ENCODE data around the gene BCKDK. TPM values are rescaled to one million over a fixed set of nuclear protein-coding genes. Genes with fewer than 3 reads are reported as not detected.
"Not testable (repeated sequence)": the region's sequence is repeated elsewhere in the genome, so short reads cannot be mapped to it uniquely, and the experiment has no call there.

BCKDK gene
- total RNA-seq, 2 donors from 2014 or later, result 18.3 to 61.0 TPM

DNA sequence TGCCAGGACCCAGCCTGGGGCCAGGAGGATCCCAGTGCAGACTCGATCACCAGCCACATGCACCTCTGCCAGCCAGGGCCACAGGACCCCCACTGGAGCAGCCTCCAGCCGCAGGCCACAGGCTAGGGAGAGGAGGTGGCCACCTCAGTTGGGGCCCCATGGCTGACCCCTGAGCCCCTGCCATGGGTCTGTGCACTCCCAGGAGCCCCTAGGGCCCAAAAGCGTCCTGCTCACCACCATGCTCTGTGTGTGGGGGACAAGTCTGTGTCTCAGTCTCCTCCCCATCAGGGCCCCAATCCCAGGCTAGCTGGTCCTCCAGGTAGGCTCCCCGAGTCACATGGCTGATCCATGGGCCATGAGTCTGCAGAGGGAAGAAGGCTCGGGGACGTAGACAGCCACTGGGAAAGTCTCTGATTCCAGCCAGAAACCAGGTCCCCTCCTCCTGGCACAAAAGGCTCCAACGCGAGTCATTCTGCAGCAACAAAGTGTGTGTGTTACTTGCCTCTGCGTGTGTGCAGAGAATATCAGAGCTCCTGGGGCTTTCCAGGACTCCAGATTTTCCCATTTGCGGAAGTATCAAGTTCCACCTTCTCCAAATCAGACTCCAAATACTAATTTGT is 33.4 kb downstream of the BCKDK start:
- no peaks in the 10 kb centered on the region for H3K9me3 Mint-ChIP-seq
- DNase-seq (ENCODE audit: low spot score in 2 of 2) (peak in 1 of 2 donors; percentile 19), ATAC-seq (peak in 1 of 2 donors; percentile 1)
- no peaks in the 10 kb centered on the region for H3K36me3 Mint-ChIP-seq
- peak overlapping the region; percentile 65 to 81 for H3K27ac Mint-ChIP-seq

- H3K27ac Mint-ChIP-seq, result peak overlapping the region; percentile 65 to 81
Observed at GRCh38 chr16:31142109-31143010, 34.2 kb downstream of the BCKDK start.

DNA sequence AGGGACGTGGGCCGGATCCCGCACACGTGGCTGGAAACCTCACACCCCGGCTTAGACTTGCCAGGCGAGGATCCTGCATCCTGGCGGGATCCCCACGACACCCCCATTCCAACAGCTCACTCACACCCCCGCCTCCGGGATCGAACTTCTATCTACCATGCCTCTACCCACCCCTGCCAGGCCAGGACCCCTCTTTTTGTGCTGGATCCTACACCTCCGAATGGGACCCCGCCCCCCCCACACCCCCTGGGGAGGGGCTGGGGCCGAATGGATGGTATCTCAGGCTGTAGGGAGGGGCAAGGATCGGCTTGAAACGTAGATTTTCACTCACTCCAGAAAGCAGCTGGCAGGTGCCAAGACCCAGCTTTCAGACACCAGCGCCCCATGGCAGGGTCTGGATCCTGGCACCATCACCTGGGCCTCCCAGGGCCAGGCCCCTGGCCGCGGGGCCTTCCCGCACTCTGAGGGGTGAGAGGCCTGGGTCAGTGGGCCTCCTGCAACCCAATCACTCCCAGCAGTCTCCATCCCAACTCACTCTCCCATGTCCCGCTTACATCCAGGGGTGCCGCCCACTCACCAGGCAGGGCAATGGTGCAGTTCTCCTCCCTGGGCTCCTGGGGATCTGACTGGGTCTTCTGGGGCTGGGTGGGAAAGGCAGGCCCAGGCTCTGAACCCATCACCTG is 35.0 kb downstream of the BCKDK start:
- Mint-ChIP-seq H3K9me3 (no peaks in the 10 kb centered on the region), H3K27ac (peak overlapping the region in 1 of 2 donors; percentile 79), H3K36me3 (no peaks in the 10 kb centered on the region)
- ATAC-seq (no peak), DNase-seq (ENCODE audit: low spot score in 2 of 2) (no peak)

More at GRCh38 chr16:31142109-31143010, 34.2 kb downstream of the BCKDK start:
- Mint-ChIP-seq H3K9me3 (no peaks in the 10 kb centered on the region), H3K36me3 (no peaks in the 10 kb centered on the region)
- peak; percentile 86 to 96 for ATAC-seq
- DNase-seq (ENCODE audit: low spot score in 2 of 2), result peak; percentile 98 to 99

DNA sequence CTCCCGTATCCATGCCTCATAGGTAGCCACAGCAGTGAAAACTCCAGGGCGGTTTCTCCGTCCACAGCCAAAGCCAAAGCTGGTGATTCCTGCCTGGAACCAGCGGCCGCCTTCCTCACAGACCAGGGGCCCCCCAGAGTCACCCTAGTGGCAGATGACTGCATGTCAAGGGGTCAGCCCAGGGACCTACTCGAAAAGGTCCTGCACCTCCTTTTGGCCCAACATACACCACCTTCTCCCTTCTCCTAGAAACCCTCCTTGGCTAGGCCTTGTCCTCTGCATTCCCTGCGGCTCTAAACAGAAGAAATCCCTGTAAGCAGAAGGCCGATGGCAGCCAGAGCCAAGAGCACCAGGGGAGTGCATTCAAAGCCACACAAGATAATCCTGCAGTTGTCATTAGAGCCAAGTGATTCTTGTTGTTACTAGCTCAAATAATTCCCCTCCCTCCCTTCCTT is 35.5 kb downstream of the BCKDK start:
- Mint-ChIP-seq H3K27ac (peak overlapping the region in 1 of 2 donors; percentile 79), H3K36me3 (no peaks in the 10 kb centered on the region), H3K9me3 (no peaks in the 10 kb centered on the region)
- ATAC-seq (no peak), DNase-seq (ENCODE audit: low spot score in 2 of 2) (no peak)

DNA sequence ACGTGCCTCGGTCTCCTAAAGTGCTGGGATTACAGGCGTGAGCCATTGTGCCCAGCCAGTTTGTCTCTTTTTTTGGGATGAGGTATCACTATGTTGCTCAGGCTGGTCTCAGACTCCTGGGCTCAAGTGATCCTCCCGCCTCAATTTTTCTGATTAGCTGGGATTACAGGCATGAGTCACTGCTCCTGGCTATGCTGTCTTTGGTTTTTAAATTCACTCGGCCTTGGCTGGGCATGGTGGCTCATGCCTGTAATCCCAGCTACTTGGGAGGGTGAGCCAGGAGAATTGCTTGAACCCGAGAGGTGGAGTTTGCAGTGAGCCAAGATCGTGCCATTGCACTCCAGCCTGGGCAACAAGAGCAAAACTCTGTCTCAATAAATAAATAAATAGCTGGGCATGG is 36.2 kb downstream of the BCKDK start:
- H3K9me3 Mint-ChIP-seq; ATAC-seq; H3K36me3 Mint-ChIP-seq; H3K27ac Mint-ChIP-seq; DNase-seq (ENCODE audit: low spot score in 2 of 2): not testable (repeated sequence)

- Mint-ChIP-seq H3K27ac (no peak overlapping the region), H3K9me3 (no peaks in the 10 kb centered on the region), H3K36me3 (no peaks in the 10 kb centered on the region)
- ATAC-seq (no peak), DNase-seq (ENCODE audit: low spot score in 2 of 2) (no peak)
Observed at GRCh38 chr16:31145398-31145990, 37.3 kb downstream of the BCKDK start.

DNA sequence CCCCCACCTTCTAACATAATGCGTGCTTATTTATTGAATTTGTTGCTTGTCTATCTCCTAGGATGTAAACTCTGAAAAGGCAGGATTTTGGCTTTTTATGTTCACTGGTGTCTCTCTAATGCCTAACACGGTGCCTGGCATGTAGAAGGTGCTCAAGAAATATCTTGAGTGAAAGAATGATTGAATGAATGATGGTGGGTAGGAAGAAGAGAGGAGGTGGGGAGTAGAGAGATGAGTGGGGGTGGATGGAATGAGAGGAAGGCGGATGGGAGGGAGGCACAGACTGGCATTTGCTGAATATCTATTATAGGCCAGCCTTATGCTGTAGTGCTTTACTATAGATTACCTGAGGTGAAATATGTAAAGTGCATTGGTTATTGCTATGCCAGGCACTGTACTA is 39.4 kb downstream of the BCKDK start:
- no peak for DNase-seq (ENCODE audit: low spot score in 2 of 2)
- H3K9me3 Mint-ChIP-seq, result no peaks in the 10 kb centered on the region
- no peaks in the 10 kb centered on the region for H3K36me3 Mint-ChIP-seq
- ATAC-seq, result no peak
- no peak overlapping the region for H3K27ac Mint-ChIP-seq

GRCh38 chr16:31148281-31148728 is 40.1 kb downstream of the BCKDK start:
- ATAC-seq (no peak), DNase-seq (ENCODE audit: low spot score in 2 of 2) (no peak)
- H3K36me3 Mint-ChIP-seq, result no peaks in the 10 kb centered on the region
- no peak overlapping the region for H3K27ac Mint-ChIP-seq
- H3K9me3 Mint-ChIP-seq, result no peaks in the 10 kb centered on the region

DNA sequence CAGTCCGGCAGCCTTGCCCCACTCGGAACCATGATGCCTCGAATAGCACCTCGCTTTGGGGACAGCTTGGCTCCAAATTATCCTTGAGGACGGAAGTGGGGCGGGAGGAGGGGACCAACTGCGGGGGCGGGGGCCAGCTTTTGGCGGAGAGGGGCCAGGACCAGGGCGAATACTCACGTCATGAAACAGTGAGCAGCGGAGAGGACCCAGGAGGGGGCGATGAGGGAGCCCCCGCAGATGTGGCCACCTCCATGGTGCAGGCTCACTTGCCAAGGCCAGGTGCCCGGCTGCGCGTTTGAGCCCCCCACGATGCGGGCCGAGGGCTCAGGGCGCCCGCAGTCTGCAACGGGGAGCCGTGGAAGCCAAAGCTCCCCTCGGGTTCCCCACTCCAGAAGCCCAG is 40.7 kb downstream of the BCKDK start:
- no peaks in the 10 kb centered on the region for H3K36me3 Mint-ChIP-seq
- peak overlapping the region in 1 of 2 donors; percentile 36 for H3K27ac Mint-ChIP-seq
- no peaks in the 10 kb centered on the region for H3K9me3 Mint-ChIP-seq
- no peak for DNase-seq (ENCODE audit: low spot score in 2 of 2)
- no peak for ATAC-seq

- no peak for ATAC-seq
- H3K36me3 Mint-ChIP-seq, result no peaks in the 10 kb centered on the region
- H3K9me3 Mint-ChIP-seq, result no peaks in the 10 kb centered on the region
- no peak for DNase-seq (ENCODE audit: low spot score in 2 of 2)
- peak overlapping the region in 1 of 2 donors; percentile 36 for H3K27ac Mint-ChIP-seq
Observed at GRCh38 chr16:31149332-31149731, 41.1 kb downstream of the BCKDK start.

GRCh38 chr16:31149894-31150890 is 42.0 kb downstream of the BCKDK start, which contains the start of gene PRSS36:
TSS of gene PRSS36 (minus strand) at chr16:31150066. CDS start at chr16:31150035, 31 bp downstream.
- Mint-ChIP-seq H3K9me3 (no peaks in the 10 kb centered on the region), H3K36me3 (no peaks in the 10 kb centered on the region), H3K27ac (peak within 1 kb of the TSS in 1 of 2 donors; percentile 86)
- ATAC-seq (no peak), DNase-seq (ENCODE audit: low spot score in 2 of 2) (no peak)

- not testable (repeated sequence) for H3K9me3 Mint-ChIP-seq; DNase-seq (ENCODE audit: low spot score in 2 of 2); H3K36me3 Mint-ChIP-seq; ATAC-seq; H3K27ac Mint-ChIP-seq
Observed at GRCh38 chr16:31150976-31151375, 42.8 kb downstream of the BCKDK start.

- ATAC-seq (peak in 1 of 2 donors; percentile 24), DNase-seq (ENCODE audit: low spot score in 2 of 2) (no peak)
- Mint-ChIP-seq H3K36me3 (no peaks in the 10 kb centered on the region), H3K27ac (no peak overlapping the region), H3K9me3 (no peaks in the 10 kb centered on the region)
Observed at GRCh38 chr16:31157136-31157535, 49.0 kb downstream of the BCKDK start.
